ENCODE data around the gene KLHL28. TPM values are rescaled to one million over a fixed set of nuclear protein-coding genes. Genes with fewer than 3 reads are reported as not detected.

Gene KLHL28
- total RNA-seq, 1 experiment from 2014 or later: 11.2 TPM

GRCh38 chr14:44960646-44961045 lies 1.1 kb downstream of the KLHL28 start:
- BruUV-seq (replicated peaks): no TSS peak
- H2AFZ ChIP-seq (ENCODE audit: low read depth, low read length, poor library complexity, severe bottlenecking): no peak overlapping the region
- no peaks in the 10 kb centered on the region; a peak in 1 of 4 replicates for H3K36me3 ChIP-seq (ENCODE audit: control insufficient read depth in 1 of 2, insufficient read depth in 2 of 2, low read length in 2 of 2)
- DNase-seq (ENCODE audit: low read depth, low spot score) (no peak), ATAC-seq (no peak)
- no peaks in the 10 kb centered on the region for H3K9me2 ChIP-seq (ENCODE audit: insufficient read depth)
- peaks cover 0 to 3% of the 10 kb centered on the region in 2 experiments; a peak in 1 of 4 replicates for H3K9me3 ChIP-seq (ENCODE audit: control insufficient read depth in 1 of 2, insufficient read depth in 1 of 2, low read depth in 1 of 2, low read length in 2 of 2)
- no peaks in the 10 kb centered on the region for H4K20me1 ChIP-seq (ENCODE audit: insufficient read depth)
- H3K79me2 ChIP-seq (ENCODE audit: insufficient read depth, low read length): peaks cover 59% of the 10 kb centered on the region
- no peaks in the 10 kb centered on the region for H3K27me3 ChIP-seq (ENCODE audit: insufficient read depth, low read length)
- peak overlapping the region; percentile 81 for H3K9ac ChIP-seq (ENCODE audit: low read length)
- H3K4me1 ChIP-seq (ENCODE audit: control insufficient read depth in 1 of 2, insufficient read depth in 2 of 2, low read length in 2 of 2): peaks cover 9 to 11% of the 10 kb centered on the region in 2 experiments; a peak in 3 of 4 replicates
- TF ChIP-seq JUND (IDR thresholded peaks at IDR 0.05) (no peak), RAD21 (IDR thresholded peaks at IDR 0.05; ENCODE audit: low read depth) (no peak), TCF7L2 (IDR thresholded peaks at IDR 0.05; ENCODE audit: borderline replicate concordance, extremely low read depth, insufficient read depth, insufficient read length) (no peak), SIN3A (IDR thresholded peaks at IDR 0.05; ENCODE audit: low read depth) (no peak), POLR2A (IDR thresholded peaks at IDR 0.05; ENCODE audit: borderline replicate concordance, extremely low read depth, insufficient read depth, insufficient read length) (no peak), ZFX (IDR thresholded peaks at IDR 0.05) (no peak), EGR1 (IDR thresholded peaks at IDR 0.05; ENCODE audit: low read depth) (no peak), YY1 (IDR thresholded peaks at IDR 0.05; ENCODE audit: extremely low read depth, insufficient replicate concordance, low read depth, low read length) (no peak), ZBTB33 (IDR thresholded peaks at IDR 0.05; ENCODE audit: extremely low read depth, insufficient replicate concordance, low read length) (no peak), CEBPB (IDR thresholded peaks at IDR 0.05; ENCODE audit: low read depth) (no peak), SRF (IDR thresholded peaks at IDR 0.05; ENCODE audit: low read depth) (no peak)
- POLR2A ChIA-PET: no interaction called here
- peak overlapping the region; percentile 68; the same call in 1 of the 2 replicates for H3K27ac ChIP-seq (ENCODE audit: low read depth, low read length)
- intact Hi-C loops (cut with micrococcal nuclease): loop anchor here (2.0 to 5.0 kb wide), 2 partner anchors 174 to 292 kb away; partner anchors contain the start of genes FANCM, FKBP3 and MIS18BP1
- RAD21 ChIA-PET (ENCODE audit: low non-redundant PET in 1 of 2, low total read pairs in 2 of 2, uncharacterized antibody in 2 of 2, unreplicated experiment in 2 of 2): no interaction called here
- peak overlapping the region; percentile 72 to 94 for H3K4me3 ChIP-seq (replicated peaks in 1 of 2; ENCODE audit: low read depth in 1 of 2, low read length in 2 of 2)
- CTCF ChIA-PET: no interaction called here
- H3K4me2 ChIP-seq (ENCODE audit: low read length): peak overlapping the region; percentile 86
